GM19035 (cell line): ENCODE results near the gene SHISA6.

Source experiments
- ATAC-seq: cut with Tn5 transposase; IDR thresholded peaks from one replicate; pipeline ENCODE4 v1.9.1; 2021; ENCODE audit not compliant: unreplicated experiment

SHISA6 gene

DNA sequence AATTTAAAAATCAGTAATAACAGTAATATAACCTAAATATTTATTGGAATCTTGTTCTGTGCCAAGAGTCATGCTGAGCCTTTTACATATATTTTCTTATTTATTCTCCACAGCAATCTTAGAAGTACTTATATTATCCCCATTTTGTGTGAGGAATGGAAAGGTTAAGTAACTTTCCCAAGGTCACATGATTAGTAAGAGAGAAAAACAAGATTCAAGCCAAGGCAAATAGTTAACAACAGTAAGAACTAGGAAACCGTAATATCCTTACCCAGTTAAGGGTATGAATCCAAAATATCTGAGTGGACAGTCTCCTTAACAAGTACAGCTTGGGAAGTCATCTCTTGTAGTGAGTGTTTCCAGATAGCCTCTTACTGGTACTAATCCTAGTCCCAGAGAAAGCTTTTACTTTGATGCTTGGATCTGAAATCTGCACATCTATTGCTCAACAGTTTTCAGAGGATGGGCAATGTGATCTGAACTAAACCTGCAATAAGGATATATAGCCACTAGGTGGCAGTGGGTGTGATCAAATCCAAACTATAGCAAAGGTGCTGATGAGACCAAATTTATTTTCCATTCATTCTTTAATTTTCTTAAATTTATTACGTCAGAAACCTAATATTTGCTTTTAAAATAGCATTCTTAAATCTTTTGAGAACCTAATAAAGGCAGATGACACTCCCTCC, 23.3 kb downstream of the SHISA6 start:
- no peak for ATAC-seq

DNA sequence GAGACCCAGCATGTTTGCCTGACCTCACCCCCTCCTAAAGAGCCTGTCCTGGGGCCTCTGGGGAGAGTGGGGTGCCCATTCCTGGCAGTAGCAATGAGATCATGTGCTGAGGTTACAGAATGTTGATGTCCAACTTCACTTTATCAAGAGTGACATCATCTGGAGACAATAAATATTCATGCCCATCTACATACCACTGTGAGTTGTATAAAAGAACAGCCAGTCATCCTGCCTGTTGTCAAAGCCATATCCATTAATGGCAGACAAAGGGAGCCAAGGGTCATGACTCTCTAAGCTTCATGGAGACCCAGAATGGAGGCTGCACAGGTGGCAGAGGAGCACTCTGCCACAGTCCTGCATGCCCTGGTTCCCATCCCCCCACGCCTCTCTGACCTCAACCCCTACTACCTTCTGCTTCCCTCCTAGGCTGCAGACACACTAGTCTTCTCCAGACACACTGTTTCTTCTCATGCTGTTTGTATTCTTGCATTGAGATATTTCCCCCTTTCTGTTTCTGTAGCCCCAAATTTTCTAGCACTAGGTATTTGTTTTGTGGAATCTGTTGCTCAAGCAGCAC, 27.1 kb downstream of the SHISA6 start:
- no peak for ATAC-seq

DNA sequence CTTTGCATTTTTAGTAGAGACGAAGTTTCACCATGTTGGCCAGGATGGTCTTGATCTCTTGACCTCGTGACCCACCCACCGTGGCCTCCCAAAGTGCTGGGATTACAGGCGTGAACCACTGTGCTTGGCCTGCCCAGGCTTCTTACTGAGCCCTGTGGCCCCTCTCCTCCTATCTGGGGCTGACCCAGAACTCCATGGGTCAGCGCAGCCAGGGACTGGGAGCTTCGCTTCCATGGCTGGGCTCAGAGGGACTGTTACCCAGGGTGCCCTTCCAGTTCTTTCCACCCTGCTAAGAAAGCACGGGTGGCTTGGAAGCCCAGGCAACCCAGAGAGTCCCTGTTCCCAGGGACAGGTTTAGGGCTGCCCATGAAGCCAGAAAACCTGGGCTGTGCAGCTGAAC, 28.2 kb downstream of the SHISA6 start:
- ATAC-seq: no peak

DNA sequence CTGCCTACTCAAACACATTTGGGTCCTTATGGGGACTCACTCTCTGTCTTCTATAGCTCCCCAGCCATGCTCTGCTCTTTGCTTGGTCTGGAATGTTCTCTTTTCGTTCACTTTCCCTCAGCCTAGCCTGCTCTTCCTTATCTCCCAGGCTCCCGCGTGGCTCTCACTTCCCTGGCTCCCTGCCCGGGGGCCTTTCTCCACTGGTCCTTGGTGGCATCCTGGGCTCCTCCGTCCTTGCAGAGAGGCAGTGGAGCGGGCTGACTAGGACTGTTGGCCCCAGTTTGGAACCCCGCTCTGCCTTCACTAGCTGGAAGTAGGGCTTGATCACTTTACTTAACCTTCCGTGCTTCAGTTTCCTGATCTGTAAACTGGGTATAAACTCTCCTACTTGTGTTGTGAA, 31.2 kb downstream of the SHISA6 start:
- ATAC-seq: no peak

DNA sequence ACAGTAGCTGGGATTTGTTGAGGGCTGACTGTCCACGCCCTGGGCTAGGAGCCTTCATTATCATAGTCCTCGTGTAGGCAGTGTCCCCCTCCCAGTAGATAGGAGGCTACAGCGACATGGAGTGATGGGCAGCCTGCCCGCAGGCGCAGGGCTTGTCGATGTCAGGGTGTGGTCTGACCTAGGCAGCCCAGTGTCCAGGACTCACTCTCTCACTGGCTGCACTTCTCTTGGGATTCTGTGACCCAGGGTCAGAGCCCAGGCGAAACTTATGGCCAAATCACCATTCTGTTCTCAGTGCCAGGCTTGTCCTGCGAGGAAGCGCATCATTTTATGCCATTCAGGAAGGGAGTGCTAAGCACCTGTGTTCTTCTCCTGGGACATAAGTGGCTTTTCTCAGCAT, 32.6 kb downstream of the SHISA6 start:
- ATAC-seq: no peak

DNA sequence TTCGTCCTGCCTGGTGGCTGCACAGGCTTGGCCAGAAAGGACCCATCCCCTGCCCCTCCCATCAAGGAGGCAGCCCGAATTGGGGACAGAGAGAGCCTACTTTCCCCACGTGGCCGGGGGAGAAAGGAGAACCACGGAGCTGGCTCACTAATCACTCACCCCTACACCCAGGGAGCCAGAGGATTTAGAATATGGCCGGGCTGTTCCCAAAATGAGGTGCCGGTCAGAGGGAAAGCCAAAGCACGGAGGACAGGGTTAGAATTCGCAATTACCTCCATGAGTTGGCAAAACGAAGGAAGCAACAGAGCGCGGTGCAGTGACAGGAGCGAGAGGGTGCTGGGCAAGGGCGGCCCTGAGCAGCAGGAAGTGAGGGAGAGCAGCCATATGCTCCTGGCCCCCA, 33.1 kb downstream of the SHISA6 start:
- no peak for ATAC-seq

DNA sequence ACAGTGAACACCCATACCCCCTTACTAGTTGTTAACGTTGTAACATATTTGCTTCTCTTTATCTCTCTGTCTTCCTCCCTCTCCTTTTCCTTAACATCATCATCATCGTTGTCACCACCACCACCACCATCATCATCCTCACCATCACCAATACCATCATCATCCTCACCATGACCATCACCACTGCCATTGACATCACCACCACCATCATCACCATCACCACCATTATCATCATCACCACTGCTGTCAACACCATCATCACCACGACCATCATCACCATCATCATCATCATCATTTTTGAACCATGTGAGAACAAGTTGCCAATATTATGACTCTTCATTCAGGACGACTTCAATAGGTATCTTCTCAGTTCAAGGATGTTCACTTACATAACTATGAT, 35.5 kb downstream of the SHISA6 start:
- ATAC-seq: no peak

DNA sequence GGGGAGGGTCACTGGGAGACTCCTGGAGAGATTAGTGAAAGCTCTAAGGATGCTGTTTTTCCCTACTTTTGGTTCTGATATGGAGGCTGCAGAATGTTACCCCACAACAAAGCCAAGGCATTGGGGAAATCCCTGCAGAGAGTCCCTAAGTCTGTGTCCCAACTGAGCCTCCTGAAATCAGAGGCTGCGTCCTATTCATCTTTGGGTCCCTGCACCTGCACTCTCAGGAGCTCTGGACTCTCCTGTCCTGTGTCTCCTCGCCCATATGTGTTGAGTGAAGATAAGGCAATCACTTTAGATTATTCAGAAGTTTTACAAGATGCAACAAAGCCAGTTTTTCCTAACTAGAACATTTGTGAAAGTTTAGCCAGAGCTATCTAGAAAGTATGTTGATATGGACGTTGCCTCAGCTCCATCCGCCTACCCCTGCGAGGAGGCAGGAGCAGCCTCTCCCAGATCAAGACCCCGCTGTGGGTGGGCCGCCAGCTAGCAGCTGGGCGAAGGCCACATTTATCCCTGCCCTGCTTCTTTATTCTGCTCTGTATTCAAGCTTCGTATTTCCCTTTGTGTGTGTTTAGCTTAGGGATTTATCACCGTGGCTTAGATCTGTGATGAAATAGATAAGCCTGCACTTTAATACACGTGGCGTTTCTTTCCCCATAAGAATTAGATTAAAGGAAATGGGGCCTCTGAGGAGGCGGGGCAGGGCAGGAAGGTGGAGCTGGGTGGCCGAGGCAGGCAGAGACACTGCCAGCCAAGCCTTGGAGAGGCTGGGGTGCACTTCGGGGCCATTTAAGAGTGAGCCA, 37.4 kb downstream of the SHISA6 start:
- no peak for ATAC-seq

DNA sequence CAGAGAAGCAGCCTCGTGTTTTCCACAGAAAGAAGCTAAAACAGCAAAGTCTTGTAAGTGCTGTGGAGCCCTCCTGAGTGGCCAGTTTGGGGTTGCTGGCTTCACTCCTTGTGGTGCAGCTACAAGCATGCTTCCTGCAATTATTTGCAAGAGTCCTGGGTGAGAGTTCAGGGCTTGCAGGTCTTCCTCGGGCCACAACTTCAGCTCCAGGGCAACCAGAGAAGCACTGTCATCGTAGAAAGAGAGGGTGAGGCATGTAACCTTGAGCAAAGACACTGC, 37.9 kb downstream of the SHISA6 start:
- ATAC-seq: no peak

DNA sequence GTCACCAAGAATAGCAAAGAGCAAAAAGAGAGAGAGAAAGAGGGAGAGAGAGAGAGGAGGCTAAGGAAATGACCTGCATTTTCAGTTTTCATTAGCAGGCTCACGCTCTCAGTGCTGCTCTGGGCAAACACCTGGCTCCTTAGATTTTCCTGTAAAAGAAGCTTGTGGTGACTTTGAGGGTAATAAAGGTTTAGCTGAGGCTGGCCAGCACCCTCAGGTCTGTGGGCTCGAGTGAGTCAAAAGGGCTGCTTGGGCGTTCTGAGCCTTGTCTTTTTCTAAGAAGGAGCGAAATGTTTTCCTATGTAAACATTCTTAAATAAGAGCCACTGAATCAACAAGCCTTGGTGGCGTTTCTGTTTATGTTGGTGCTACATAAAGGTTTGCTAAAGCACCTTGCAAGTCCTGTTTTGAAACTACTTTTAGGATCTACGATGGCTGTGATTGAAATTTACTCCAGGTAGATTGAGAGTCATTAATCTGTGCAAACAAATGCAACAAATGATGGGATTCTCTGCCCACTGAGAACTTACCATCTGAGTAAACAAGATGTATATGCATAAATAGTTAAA, 38.8 kb downstream of the SHISA6 start:
- ATAC-seq: no peak

DNA sequence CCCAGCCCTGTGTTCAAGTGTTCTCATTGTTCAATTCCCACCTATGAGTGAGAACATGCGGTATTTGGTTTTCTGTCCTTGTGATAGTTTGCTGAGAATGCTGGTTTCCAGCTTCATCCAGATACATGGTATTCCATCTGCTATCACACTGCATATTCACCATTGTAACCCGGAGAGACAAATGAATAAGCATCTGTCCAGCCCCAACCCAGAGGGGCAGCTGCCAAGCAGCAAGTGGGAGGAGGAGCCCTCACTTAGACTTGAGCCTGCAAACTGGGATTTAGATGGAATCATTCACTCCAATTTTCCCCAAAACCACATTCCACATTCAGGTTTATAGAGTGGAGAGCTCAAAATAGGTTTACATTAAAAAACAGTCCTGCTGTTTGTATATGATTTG, 41.6 kb downstream of the SHISA6 start:
- no peak for ATAC-seq

DNA sequence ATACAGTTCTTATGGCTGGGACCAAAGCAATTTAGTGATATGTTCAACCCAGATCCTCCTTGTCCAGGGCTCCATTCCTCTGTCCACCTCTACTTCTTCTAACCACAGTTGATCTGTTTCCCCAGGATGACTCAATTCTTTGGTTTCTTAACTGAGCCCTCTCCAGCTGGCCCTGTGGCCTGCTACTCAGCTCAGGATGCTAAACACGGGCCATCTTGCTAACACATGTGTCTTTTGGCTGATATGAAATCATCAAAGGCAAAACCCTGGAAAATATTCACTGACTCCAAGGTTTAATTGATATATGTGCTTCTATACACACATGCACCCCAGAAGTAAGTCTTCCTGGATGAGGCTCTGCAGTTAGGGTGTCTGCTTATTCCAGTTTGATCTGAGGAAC, 43.8 kb downstream of the SHISA6 start:
- no peak for ATAC-seq

DNA sequence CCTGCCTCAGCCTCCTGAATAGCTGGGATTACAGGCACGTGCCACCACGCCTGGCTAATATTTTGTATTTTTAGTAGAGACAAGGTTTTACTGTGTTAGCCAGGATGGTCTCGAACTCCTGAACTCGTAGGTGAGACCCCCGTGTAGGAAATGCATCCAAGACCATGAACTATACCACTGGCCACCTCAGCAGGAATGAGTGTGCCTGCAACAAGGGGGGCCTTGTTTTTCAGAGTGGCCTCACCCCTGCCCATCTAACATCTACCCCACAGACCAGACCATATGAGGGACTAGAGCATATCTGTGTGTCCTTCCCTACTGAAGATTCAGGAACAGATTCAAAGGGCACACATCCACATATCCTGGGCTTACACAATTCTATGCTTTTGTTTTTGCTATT, 44.9 kb downstream of the SHISA6 start:
- ATAC-seq: no peak

DNA sequence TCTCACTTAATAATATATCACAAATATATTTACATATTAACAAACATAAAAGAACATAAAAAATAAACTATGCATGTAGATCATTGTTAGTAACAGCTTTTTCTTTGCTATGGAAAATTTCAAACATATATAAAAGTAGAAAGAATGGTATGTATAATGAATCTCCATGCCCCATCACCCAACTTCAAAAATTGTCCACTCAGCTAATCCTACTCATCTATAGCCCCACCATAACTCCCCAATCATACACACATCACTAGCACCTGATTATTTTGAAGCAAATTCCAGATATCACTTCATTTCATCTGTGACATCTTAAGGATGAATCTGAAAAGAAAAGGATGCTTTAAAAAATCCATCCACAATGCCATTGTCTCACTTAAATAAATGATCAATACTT, 46.8 kb downstream of the SHISA6 start:
- ATAC-seq: no peak

DNA sequence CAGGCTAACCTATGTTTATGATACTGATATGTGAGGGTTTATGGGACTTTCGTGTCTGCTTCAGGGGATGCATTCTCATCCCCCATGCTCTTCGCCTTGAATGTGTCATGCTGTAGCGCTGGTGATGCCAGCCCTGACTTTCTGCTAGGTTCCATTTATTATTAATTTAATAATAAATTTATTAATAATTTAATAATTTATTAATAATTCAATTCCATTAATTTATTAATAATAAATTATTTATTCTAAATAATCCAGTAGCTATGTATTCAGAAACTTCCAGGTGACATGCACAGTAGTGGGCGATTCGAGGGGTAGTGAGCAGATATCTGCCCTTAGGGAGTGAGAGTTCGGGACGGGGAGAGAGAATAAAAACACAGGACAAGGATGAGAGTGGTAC, 49.8 kb downstream of the SHISA6 start:
- ATAC-seq: no peak

DNA sequence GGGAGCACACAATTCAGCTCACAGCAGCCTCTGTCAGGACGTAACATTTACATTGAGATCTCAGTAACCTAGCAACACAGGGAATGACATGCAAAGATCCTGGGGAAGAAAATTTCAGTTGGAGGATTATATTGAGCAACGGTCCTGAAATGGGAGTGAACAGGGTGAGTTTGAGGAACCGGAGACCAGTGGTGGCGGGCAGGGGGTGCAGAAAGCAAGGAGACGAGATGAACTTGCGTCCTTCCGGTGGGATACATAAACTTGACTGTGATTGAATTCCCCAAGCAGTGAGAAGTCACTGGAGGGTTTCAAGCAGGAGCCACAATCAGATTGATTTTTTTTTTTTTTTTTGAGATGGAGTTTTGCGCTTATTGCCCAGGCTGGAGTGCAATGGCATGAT, 51.5 kb downstream of the SHISA6 start:
- no peak for ATAC-seq

DNA sequence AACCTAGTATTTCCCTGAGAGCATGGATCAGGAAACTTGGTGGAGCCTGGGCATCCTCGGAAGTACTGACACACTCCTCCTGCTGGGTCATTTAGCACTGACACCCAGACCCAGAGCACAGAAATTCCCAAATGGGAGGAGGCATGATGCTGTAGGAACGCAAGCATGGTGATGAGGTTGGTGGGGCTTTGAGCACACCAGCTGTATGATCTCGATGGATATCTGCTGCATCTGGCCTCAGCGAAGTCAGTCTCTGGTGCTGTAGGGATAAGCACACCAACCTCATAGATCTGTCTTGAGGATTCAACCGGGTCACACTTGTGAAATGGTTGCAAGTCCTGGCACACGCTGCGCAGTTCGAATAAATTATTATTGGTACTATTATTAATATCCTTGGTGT, 52.5 kb downstream of the SHISA6 start:
- ATAC-seq: no peak

DNA sequence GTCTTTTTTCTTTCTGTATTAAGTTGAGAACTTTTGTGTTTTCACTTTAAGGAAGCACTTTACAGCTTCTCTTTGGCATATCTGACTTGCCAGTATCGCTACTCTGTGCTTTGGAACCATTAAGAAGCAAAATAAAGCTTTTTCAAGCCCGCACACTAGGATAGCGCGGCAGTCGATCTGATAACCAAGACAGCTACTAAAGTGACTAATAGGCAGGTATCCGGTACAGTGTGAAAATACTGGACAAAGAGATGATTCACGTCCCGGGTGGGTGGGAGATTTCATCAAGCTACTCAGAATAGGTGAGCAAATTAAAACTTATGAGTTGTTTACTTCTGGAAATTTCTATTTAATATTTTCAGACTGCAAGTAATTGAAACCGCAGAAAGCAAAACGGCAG, 53.8 kb downstream of the SHISA6 start:
- no peak for ATAC-seq

DNA sequence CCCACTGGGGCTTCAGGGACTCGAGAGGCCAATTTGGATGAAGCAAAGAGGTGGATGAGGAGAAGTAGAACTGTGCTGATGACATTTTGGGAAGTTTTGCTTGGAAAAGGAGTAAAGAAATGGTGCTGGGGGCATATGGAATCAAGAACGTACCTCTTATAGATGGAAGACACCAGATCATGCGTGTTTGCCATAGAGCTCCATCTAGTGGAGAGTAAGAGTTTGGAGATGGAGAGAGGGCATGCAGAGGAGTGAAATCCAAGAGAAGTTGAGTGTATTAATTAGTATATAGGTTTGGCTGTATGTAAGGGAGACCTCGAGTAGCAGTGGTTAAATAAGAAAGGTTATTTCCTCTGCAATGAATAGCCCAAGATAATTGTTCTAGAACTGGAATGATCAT, 56.0 kb downstream of the SHISA6 start:
- no peak for ATAC-seq

DNA sequence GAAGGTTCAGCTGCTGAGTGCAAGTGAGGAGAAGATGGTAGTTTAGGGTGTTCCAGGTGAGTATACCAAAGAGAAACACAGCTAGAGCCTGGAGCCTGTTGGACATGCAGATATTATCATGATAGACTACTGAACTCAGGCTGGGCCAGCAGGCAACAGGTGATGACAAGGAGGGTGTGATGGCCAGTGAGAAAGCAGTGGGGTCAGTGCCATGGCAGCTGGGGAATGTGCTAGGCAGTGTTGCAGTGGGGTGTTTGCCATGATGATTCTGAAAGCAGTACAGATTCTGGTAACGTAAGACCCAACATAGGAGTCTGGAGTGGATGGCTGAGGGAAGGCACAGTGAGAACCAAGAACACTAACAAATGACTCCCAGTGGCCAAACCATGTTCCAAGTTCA, 57.4 kb downstream of the SHISA6 start:
- no peak for ATAC-seq

DNA sequence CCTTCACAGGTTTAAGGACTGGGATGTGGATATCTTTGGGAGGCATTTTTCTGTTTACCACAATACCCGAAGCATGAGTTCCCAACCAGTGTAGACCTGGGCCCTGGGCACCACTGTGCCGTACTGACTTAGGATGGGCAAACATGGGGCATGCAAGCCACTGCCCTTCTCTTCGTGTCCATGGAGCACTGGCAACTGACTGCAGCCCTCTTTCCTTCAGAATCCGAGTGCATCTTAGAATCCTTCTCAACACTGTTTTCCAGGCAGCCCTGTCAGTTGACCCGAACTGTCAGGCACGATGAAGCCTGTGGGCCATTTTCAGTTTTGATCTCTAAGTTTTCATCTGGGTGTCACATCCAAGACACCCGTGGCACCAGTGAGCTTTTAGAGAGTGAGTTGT, 59.2 kb downstream of the SHISA6 start:
- ATAC-seq: no peak

DNA sequence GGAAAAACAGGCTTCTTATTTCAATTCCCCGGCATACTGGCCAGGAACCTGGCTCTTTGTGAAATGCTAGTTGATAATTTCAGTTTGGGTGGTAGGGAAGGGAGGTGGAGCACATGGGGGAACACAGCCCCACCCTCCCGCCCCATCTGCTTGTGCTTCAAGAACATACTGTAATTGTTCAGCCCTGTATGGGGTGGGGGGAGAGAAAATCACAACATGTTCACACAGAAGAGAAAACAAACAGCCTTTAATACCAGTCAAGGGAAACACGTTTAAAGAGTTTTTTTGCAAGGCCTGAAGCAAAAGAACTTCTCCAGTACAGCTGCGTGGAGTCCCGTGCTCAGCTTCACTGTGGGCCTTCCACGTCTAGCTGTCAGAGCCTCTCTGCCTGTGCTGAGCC, 59.7 kb downstream of the SHISA6 start:
- no peak for ATAC-seq
